Germinal center (tissue), 1 donor: Measurements from ENCODE around the gene CHIT1.
"Not testable (repeated sequence)": the region's sequence is repeated elsewhere in the genome, so short reads cannot be mapped to it uniquely, and the experiment has no call there.

Experiments used
- DNase-seq: peaks from one replicate; pipeline ENCODE4 v3.0.0; 2012; ENCODE audit warnings: mixed read lengths, low spot score

CHIT1 gene

GRCh38 chr1:203265541-203265940 is 36.1 kb upstream of the CHIT1 start:
- DNase-seq, result no peak

- DNase-seq, result no peak
These were observed 34.6 kb upstream of the CHIT1 start for GRCh38 chr1:203264052-203264501.

DNA sequence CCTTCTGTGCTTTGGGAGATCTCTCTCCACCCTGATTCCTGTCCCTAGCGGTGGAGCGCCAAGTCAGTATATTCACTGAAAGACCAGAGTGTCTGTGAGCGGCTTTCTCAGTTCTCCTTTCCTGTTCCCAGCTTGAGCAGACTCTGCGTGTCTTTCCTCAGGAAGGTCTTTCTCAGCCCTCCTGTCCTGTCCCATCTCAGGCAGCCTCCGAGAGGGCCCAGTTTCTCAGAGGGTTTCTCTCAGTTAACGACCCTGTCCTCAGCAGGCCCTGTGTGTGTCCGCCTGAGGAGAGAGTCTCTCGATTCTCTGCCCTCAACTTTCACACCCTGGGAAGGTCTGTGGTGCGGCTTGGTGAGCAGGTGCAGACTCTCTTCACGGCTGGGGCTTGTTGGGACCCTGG is 34.0 kb upstream of the CHIT1 start:
- DNase-seq, result no peak

DNA sequence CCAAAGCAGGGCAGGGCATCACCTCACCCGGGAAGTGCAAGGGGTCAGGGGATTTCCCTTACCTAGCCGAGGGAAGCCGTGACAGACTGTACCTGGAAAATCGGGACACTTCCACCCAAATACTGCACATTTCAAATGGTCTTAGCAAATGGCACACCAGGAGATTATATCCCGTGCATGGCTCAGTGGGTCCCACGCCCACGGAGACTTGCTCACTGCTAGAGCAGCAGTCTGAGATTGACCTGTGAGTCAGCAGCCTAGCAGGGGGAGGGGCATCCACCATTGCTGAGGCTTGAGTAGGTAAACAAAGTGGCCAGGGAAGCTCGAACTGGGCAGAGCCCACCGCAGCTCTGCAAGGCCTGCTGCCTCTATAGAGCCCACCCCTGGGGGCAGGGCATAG is 27.2 kb upstream of the CHIT1 start:
- DNase-seq, result not testable (repeated sequence)

- DNase-seq, result not testable (repeated sequence)
These were observed 25.3 kb upstream of the CHIT1 start for GRCh38 chr1:203254782-203255181.

DNA sequence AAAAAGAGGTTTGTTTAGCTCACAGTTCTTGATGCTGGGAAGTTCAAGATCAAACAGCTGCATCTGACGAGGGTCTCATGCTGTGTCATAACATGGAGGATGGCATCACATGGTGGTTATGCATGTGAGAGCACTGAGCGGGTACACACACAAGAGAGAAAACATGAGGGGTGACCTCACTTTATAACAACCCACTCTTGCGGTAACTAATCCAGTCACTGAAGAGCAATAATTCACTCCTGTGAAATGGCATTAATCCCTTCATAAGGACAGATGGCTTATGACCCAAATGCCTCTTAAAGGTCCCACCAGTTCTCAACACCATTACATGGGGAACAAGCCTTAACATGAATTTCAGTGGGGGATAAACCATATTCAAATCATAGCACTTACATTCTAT is 23.2 kb upstream of the CHIT1 start:
- no peak for DNase-seq

DNA sequence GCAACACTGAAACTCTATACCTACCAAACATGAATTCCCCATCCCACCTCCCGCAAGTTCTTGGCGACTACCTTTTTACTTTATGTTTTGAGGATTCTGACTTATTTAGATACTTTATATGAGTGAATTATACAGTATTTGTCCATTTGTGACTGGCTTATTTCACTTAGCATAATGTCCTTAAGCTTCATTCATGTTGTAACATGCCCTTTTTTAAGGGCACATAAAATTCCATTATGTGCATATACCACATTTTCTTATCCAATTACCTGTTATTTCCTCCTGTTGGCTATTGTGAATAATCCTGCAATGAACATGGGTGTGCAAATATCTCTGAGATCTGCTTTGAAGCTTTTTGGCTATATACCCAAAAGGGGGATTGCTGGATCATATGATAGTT is 22.0 kb upstream of the CHIT1 start:
- no peak for DNase-seq

- no peak for DNase-seq
These were observed 21.4 kb upstream of the CHIT1 start for GRCh38 chr1:203250911-203251310.

GRCh38 chr1:203244776-203245175 is 15.3 kb upstream of the CHIT1 start:
- DNase-seq, result no peak

DNA sequence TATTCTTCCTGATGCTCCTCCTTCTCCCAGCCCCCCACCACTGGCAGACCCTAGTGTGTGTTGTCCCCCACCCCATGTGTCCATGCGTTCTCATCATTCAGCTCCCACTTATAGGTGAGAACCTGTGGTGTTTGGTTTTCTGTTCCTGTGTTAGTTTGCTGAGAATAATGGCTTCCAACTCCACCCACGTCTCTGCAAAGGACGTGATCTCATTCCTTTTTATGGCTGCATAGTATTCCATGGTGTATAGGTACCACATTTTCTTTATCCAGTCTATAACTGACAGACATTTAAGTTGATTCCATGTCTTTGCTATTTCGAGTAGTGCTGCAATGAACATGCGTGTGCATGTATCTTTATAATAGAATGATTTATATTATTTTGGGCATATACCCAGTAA is 12.2 kb upstream of the CHIT1 start:
- DNase-seq, result not testable (repeated sequence)

GRCh38 chr1:203239526-203240305 is 10.2 kb upstream of the CHIT1 start:
- DNase-seq, result no peak

DNA sequence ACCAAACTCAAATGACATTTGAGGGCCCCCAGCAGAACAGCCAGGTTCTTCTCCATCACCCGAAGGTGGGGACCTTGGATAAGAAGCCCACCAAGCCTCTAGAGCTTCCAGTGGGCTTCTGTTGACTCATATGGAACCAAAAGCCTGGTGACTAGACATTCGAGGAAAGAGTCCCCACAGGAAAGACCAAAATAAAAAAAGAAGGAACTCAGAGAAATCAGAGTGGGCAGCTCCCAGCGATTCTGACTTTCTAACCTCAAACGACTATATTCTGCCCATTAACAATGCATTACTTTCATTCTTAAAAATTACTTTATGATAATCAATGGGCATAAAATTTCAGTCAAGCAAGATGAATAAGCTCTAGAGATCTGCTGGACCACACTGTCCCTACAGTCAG is 9.6 kb upstream of the CHIT1 start:
- no peak for DNase-seq

- DNase-seq, result no peak
These were observed 9.1 kb upstream of the CHIT1 start for GRCh38 chr1:203238535-203238934.

DNA sequence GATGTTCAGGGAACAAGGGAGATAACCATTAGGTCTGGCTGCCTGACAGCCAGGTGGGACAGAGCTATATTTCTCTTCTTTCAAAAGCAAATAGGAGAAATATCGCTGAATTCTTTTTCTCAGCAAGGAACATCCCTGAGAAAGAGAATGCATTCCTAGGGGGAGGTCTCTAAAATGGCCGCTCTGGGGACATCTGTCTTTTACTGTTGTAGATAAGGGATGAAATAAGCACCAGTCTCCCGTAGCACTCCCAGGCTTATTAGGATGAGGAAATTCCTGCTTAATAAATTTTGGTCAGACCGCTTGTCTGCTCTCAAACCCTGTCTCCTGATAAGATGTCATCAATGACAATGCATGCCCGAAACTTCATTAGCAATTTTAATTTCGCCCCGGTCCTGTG is 5.4 kb upstream of the CHIT1 start:
- DNase-seq, result not testable (repeated sequence)

DNA sequence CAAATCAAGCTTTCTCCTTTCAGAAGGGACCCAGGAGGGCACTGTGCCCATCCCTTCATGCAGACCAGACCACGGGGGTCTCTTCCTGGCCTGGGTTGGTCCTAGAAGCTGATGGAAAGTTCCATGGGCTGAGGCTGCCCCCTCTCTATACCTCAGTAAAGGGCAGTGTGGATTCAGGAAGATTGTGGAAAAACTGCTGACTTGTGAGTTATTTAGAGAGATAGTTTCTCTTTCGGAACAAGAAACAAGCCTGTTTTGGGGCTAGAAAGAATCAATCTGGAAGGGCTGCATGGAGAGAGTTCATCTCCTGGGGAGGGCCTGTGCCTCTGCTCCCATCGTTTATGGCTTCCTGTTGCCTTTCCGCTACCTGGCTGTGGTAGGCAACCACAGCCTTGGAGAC is 803 bp downstream of the CHIT1 start:
- DNase-seq, result no peak

DNA sequence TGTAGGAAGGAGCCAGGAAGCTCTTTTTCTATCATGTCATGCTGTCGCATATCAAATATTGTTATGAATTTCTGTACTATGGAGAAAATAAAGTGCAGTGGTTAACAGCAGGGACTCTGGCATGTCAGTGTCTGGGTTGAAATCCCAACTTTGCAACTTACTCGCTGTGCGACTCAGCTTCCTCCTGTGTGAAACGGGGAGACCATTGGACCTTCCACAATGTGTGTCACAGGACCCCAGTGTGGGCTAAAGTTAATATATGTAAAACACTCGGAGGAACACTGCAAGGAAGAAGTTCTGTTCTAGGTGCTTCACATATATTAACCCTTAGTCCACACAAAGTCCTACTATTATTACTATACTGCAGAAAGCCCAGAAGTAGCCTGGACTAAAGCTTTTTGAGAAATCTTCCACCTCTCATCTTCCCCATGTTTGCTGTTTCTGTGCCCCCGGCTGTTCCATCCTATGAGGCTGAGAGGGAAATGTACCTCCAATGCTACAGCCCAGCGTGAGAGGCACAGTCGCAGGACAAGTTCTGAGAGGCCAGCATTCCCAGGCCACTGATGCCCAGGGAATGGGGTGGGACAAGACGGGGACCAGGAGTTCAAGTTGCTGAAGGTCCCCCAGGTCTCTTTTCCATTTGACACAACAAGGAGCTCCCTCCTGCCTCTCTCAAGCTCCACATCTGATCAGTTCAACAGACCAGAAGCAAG is 1.9 kb downstream of the CHIT1 start:
- DNase-seq, result no peak

DNA sequence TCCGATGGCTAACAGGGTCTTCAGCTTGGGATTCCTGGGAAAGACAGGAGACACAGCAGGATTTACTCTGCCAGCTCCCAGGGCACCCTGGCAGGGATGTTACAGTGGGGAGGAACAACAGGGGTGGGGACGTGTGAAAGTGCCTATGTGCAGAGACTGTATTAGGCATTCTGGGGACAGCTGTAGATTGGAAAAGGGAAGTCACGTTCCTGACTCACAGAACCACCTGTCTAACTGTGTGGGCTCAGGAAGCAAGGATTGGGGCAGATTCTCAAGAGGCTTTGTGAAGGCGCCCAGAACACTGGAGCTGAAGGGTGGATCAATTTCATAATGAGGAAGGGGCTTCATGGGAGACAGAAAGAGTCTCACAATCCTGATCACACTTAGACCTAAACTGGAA is 4.4 kb downstream of the CHIT1 start:
- DNase-seq, result no peak

- DNase-seq, result no peak
These were observed 6.3 kb downstream of the CHIT1 start for GRCh38 chr1:203223012-203223775.

DNA sequence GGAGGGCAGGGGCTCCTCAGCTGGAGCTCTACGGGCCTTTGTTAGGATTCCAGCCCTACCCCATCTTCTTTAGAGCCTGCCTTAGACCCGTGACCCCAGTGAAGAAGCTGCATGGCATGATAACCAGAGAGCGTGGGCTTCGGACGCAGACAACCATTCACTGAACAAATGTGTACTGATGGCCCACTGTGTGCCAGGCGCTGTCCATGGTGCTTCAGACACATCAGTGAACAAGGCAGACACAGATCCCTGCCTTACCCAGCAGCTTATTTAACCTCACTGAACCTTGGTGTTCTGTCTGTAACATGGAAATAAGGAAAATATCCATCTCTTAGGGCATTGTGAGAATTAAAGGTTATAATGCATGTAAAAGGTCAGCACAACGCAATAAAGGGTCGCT is 9.5 kb downstream of the CHIT1 start:
- no peak for DNase-seq

DNA sequence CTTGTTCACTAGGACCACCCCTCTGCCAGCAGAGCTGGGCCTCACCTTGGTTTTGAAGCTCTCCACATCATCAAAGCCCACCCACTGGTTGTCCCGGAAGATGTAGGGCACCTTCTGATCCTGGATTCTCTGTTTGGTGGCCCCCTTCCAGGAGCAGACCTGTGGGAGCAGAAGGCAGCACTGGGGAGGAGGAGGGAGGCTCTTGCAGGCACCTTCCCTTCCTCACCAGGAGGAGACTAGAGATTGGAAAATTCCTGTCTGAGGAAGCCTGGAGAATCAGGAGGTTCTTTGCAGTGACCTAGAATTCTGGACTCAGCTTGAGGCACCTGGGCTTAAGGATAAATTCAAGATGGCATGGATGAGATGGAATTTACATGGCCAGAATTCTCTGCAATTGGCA is 10.3 kb downstream of the CHIT1 start:
- DNase-seq, result no peak

DNA sequence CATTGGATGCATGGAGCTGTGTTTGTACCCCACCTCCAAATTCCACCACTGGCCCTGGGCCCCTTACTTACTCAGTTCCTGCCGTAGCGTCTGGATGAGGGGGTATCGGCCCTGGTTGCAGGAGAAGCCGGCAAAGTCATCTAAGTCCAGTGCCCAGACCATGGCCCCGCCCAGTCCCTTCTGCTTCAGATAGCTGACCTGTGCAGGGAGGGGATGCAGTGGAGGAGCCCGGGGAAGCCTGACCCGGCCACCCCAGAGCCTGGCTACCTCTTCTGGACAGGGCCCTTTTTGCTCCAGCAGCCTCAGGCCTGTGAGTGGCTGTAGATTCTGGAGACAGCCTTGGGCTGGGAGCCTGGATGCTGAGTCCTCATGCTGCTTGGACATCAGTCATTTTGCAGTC is 11.8 kb downstream of the CHIT1 start:
- DNase-seq, result no peak

- no peak for DNase-seq
These were observed 12.3 kb downstream of the CHIT1 start for GRCh38 chr1:203217139-203217655.
